IMR-90 (cell line): Measurements from ENCODE around the gene GDNF. TPM values are rescaled to one million over a fixed set of nuclear protein-coding genes. Genes with fewer than 3 reads are reported as not detected.

ENCODE experiments used
- ATAC-seq: fragments of 200-7000 bp; cut with Tn5 transposase; 2 replicates; pipeline ENCODE4 v1.9.1; 2020; ENCODE audit warnings: low read depth, mild to moderate bottlenecking, moderate library complexity
- BruUV-seq: library from RNA; stranded (reverse); fragments of 400-500 nt; replicated peaks from 2 replicates; lab custom pipeline; 2021; lab: Mats Ljungman, UMichigan
- CTCF ChIA-PET: fragments of 300-600 bp; formaldehyde crosslinking; extraction: SDS; loops from one replicate; lab custom pipeline; 2021; ENCODE audit warnings: antibody characterized with exemption; lab: Yijun Ruan, JAX
- POLR2A ChIA-PET: fragments of 300-600 bp; sonication (Branson Sonifier 250); formaldehyde crosslinking; loops from one replicate; lab custom pipeline; 2022; ENCODE audit warnings: antibody characterized with exemption; ENCODE audit not compliant: unreplicated experiment; lab: Charles Lee
- DNase-seq: peaks from one replicate; pipeline ENCODE4 v3.0.0; 2013
- H2AFZ ChIP-seq: replicated peaks from 2 replicates; pipeline ENCODE3; 2013; ENCODE audit warnings: low read length, mild to moderate bottlenecking; ENCODE audit not compliant: poor library complexity
- H2AK5ac ChIP-seq: 2 replicates; pipeline ENCODE4 v1.6.1; 2013; ENCODE audit warnings: low read depth, low read length, inconsistent platforms
- H2AK9ac ChIP-seq: replicated peaks from 2 replicates; pipeline ENCODE3; 2013; ENCODE audit warnings: mild to moderate bottlenecking, low read depth, low read length, moderate library complexity; ENCODE audit not compliant: poor library complexity
- H2BK120ac ChIP-seq: 2 replicates; pipeline ENCODE4 v1.6.1; 2013; ENCODE audit warnings: low read depth, low read length, inconsistent platforms
- H2BK15ac ChIP-seq: 3 replicates; pipeline ENCODE4 v1.6.1; 2013; ENCODE audit warnings: low read depth, low read length, inconsistent platforms
- H2BK20ac ChIP-seq: 2 replicates; pipeline ENCODE4 v1.6.1; 2013; ENCODE audit warnings: low read depth, mild to moderate bottlenecking, inconsistent platforms, low read length, moderate library complexity
- H2BK5ac ChIP-seq: 2 replicates; pipeline ENCODE4 v1.6.1; 2013; ENCODE audit warnings: mild to moderate bottlenecking, low read depth, low read length, inconsistent platforms; ENCODE audit not compliant: poor library complexity, severe bottlenecking
- H3K14ac ChIP-seq: replicated peaks from 2 replicates; pipeline ENCODE4 v1.6.1; 2013; ENCODE audit warnings: low read depth, low read length, inconsistent platforms
- H3K18ac ChIP-seq: 2 replicates; pipeline ENCODE4 v1.6.1; 2013; ENCODE audit warnings: low read depth, low read length, control low read depth
- H3K23ac ChIP-seq: 2 replicates; pipeline ENCODE4 v1.6.1; 2013; ENCODE audit warnings: low read depth, low read length, inconsistent platforms
- H3K27ac ChIP-seq: 2 replicates; pipeline ENCODE4 v1.5.1; 2013; ENCODE audit warnings: mild to moderate bottlenecking, control low read depth, low read length; ENCODE audit not compliant: insufficient read depth
- H3K27me3 ChIP-seq: 2 replicates; pipeline ENCODE4 v1.6.1; 2013; ENCODE audit warnings: low read length; ENCODE audit not compliant: control insufficient read depth, insufficient read depth
- H3K36me3 ChIP-seq: 2 replicates; pipeline ENCODE4 v1.6.1; 2013; ENCODE audit warnings: low read length, mixed read lengths; ENCODE audit not compliant: control insufficient read depth, insufficient read depth
- H3K4ac ChIP-seq: 2 replicates; pipeline ENCODE4 v1.6.1; 2013; ENCODE audit warnings: low read depth, low read length, inconsistent platforms
- H3K4me1 ChIP-seq: 2 replicates; pipeline ENCODE4 v1.6.1; 2013; ENCODE audit warnings: low read length, mixed read lengths; ENCODE audit not compliant: control insufficient read depth, insufficient read depth
- H3K4me2 ChIP-seq: 2 replicates; pipeline ENCODE4 v1.6.1; 2013; ENCODE audit warnings: low read depth, mild to moderate bottlenecking, control low read depth, low read length, moderate library complexity
- H3K4me3 ChIP-seq: 2 replicates; pipeline ENCODE4 v1.5.1; 2013; ENCODE audit warnings: low read depth, mild to moderate bottlenecking, control low read depth, low read length, moderate library complexity; ENCODE audit not compliant: insufficient read depth
- H3K56ac ChIP-seq: 2 replicates; pipeline ENCODE4 v1.6.1; 2013; ENCODE audit warnings: low read length, inconsistent platforms; ENCODE audit not compliant: insufficient read depth; ENCODE audit errors: extremely low read depth
- H3K79me1 ChIP-seq, 2 experiments: 2 replicates each; pipeline ENCODE4 v1.6.1; 2013; ENCODE audit warnings: low read length in 2 of 2, inconsistent platforms in 1 of 2, low read depth in 1 of 2
- H3K9ac ChIP-seq: 2 replicates; pipeline ENCODE4 v1.6.1; 2013; ENCODE audit warnings: low read depth, low read length, control low read depth
- H3K9me1 ChIP-seq: 2 replicates; pipeline ENCODE4 v1.6.1; 2013; ENCODE audit warnings: low read length, inconsistent platforms; ENCODE audit not compliant: insufficient read depth
- H3K9me3 ChIP-seq: 2 replicates; pipeline ENCODE4 v1.6.1; 2013; ENCODE audit warnings: low read length; ENCODE audit not compliant: control insufficient read depth, insufficient read depth
- H4K20me1 ChIP-seq: 2 replicates; pipeline ENCODE4 v1.6.1; 2013; ENCODE audit warnings: low read length, inconsistent platforms; ENCODE audit not compliant: insufficient read depth
- H4K5ac ChIP-seq: 2 replicates; pipeline ENCODE4 v1.6.1; 2013; ENCODE audit warnings: mild to moderate bottlenecking, low read depth, low read length, control low read depth
- H4K8ac ChIP-seq, 2 experiments: 2 replicates each; pipeline ENCODE4 v1.6.1; 2013; ENCODE audit warnings: low read depth in 2 of 2, low read length in 2 of 2, control low read depth in 1 of 2, inconsistent platforms in 1 of 2
- H4K91ac ChIP-seq: 2 replicates; pipeline ENCODE4 v1.6.1; 2013; ENCODE audit warnings: low read depth, low read length, inconsistent platforms; ENCODE audit not compliant: insufficient read depth
- BHLHE40 ChIP-seq: fragments of 150-350 bp; IDR thresholded peaks from 2 replicates; pipeline ENCODE4 v1.6.1; 2016; ENCODE audit warnings: mild to moderate bottlenecking, low read depth, low read length
- CHD1 ChIP-seq: IDR thresholded peaks from 2 replicates; pipeline ENCODE4 v1.6.1; 2012; ENCODE audit warnings: low read depth, low read length, improper control_type of control experiment
- MXI1 ChIP-seq: IDR thresholded peaks from 2 replicates; pipeline ENCODE4 v1.6.1; 2012; ENCODE audit warnings: low read depth, mild to moderate bottlenecking, low read length, moderate library complexity, borderline replicate concordance
- NFE2L2 ChIP-seq: fragments of 150-350 bp; IDR thresholded peaks from 2 replicates; pipeline ENCODE4 v1.6.1; 2016; ENCODE audit warnings: low read depth, mild to moderate bottlenecking, low read length
- RAD21 ChIP-seq: IDR thresholded peaks from 2 replicates; pipeline ENCODE4 v1.6.1; 2012; ENCODE audit warnings: low read length, improper control_type of control experiment
- RFX5 ChIP-seq: IDR thresholded peaks from 2 replicates; pipeline ENCODE4 v1.8.0; 2012; ENCODE audit warnings: low read depth, mild to moderate bottlenecking, low read length, moderate library complexity
- WGBS, 2 experiments: methylation state at CpG; one replicate each; pipeline versions ENCODE4 v1.1.5 to v1.1.7; 2013; ENCODE audit warnings: missing lambda C conversion rate in 2 of 2; ENCODE audit not compliant: insufficient read length in 1 of 2; ENCODE audit errors: extremely low coverage in 2 of 2; 5-methylcytosine and 5-hydroxymethylcytosine counted together
- dilution Hi-C: fragments of 300-500 bp; cut with HindIII; formaldehyde crosslinking; loops from one replicate; pipeline ENCODE4 v1.14.3; 2018; ENCODE audit warnings: low sequenced_read_pairs; ENCODE audit not compliant: unreplicated experiment
- in situ Hi-C: fragments of 300-500 bp; cut with MboI; formaldehyde crosslinking; loops from 3 replicates; pipeline ENCODE4 v1.14.3; 2019; ENCODE audit warnings: low sequenced_read_pairs, inconsistent platforms, mixed read lengths
- intact Hi-C: fragments of 100-400 bp; cut with micrococcal nuclease; formaldehyde crosslinking; loops from 2 replicates; pipeline ENCODE4 v1.10.0; 2022
- polyA plus RNA-seq, 3 experiments: library from polyadenylated mRNA; depleted of rRNA; stranded (reverse); fragments of >200 nt; gene quantifications; 2 replicates each; pipeline ENCODE4 v1.2.3, GENCODE V29; 2012; ENCODE audit warnings: low replicate concordance in 1 of 3
- total RNA-seq: library from RNA; depleted of rRNA; stranded (reverse); fragments of >200 nt; gene quantifications from 2 replicates; pipeline ENCODE4 v1.2.3, GENCODE V29; 2012

The GDNF gene
- total and polyA plus RNA-seq, 2 of the 4 experiments (the other 2 are of a cell fraction), result 0.18 to 0.82 TPM

DNA sequence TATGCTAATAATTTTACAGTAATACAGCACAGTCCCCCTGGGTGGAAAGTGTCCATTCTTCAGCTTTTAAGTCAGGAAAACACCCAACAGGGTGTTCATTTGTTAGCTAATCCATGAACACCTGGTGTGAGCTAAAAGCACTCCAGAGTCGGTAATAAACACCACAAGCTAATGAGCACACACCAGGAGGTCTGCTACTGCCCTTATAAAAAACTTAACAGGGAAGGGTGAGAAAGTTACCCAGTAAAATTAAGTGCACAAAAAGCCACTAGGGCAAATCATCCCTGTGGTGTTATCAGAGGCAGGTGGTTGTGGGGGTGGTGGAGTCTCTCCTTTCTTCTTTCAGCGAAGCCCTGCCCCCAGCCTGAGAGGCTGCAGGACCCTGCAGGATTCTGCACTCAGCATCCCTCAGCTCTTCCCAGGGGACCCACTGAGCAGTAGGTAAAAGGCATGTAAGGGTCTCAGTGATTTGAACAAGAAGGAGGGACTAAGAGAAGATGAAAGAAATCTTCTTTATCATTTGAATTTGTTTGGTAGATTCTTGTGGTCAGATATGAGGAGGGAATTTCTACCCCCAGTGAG is 14.4 kb downstream of the GDNF start:
- Histone ChIP-seq H3K27me3 (no peaks in the 10 kb centered on the region), H3K56ac (no peak overlapping the region), H3K4me2 (no peak overlapping the region), H3K27ac (no peak overlapping the region), H3K36me3 (no peaks in the 10 kb centered on the region), H3K79me1 (no peaks in the 10 kb centered on the region), H4K8ac (no peak overlapping the region), H3K23ac (no peak overlapping the region), H3K18ac (no peak overlapping the region), H2BK15ac (no peak overlapping the region), H2BK120ac (no peak overlapping the region), H3K14ac (no peak overlapping the region), H3K9ac (no peak overlapping the region), H3K9me3 (no peaks in the 10 kb centered on the region), H2AK5ac (no peak overlapping the region), H3K4ac (no peak overlapping the region), H2BK5ac (no peak overlapping the region), H3K4me3 (no peak overlapping the region), H4K5ac (no peak overlapping the region), H2BK20ac (no peak overlapping the region), H4K20me1 (no peaks in the 10 kb centered on the region), H4K91ac (no peak overlapping the region), H3K4me1 (no peaks in the 10 kb centered on the region), H2AK9ac (no peak overlapping the region), H2AFZ (no peak overlapping the region), H3K9me1 (no peaks in the 10 kb centered on the region)
- no CpG with 5 or more reads among the region's 2 CpGs for WGBS, 2 experiments
- intact Hi-C loops, result no loop called here
- no peak for DNase-seq
- no TSS peak for BruUV-seq
- in situ Hi-C loops, result loop anchor here (10.0 kb wide), 1 partner anchor 411 kb away; no protein-coding TSS in a partner anchor
- no peak for TF ChIP-seq CHD1
- TF ChIP-seq RFX5, result no peak
- no peak for TF ChIP-seq MXI1
- TF ChIP-seq NFE2L2, result no peak
- no peak for TF ChIP-seq RAD21
- no peak for TF ChIP-seq BHLHE40
- no peak for ATAC-seq
- dilution Hi-C loops, result no loop called here
- POLR2A ChIA-PET, result interaction anchor here (0.6 kb wide), 1 partner anchor 285 kb away, joined by 4 read pairs; no protein-coding TSS in a partner anchor
- CTCF ChIA-PET, result interaction anchor here (1.1 kb wide), 1 partner anchor 11 kb away, joined by 3 read pairs; no protein-coding TSS in a partner anchor
